Stimulated activated CD4-positive, alpha-beta T cell treated with anti-CD3 and anti-CD28 coated beads, Interleukin-2, amount 100 ng/mL, for 4 hours (primary cell): Measurements from ENCODE around the gene HPSE2.

Experiments used
- DNase-seq: peaks from one replicate; pipeline ENCODE4 v3.0.0-alpha.2; 2020; ENCODE audit warnings: low read depth

HPSE2 gene

DNA sequence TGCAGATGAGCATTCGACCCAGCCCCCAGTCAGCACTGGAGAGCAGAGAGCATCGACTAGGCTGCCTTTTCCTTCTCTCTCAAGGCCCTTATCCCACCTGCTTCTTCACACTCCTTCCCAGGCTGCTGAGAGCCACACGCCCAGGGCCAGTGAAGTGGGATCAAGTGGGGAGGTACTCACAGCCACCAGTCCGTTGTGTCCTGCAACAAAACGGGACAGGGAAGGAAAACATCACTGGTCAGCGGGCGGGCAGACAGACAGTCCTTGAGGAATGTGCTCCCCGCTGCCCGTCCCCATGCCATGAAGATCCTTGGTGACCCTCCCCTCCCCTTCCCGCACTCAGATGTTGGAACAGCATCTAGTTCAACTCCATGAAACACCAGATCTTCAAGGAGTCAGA, 824.9 kb downstream of the HPSE2 start:
- no peak for DNase-seq

DNA sequence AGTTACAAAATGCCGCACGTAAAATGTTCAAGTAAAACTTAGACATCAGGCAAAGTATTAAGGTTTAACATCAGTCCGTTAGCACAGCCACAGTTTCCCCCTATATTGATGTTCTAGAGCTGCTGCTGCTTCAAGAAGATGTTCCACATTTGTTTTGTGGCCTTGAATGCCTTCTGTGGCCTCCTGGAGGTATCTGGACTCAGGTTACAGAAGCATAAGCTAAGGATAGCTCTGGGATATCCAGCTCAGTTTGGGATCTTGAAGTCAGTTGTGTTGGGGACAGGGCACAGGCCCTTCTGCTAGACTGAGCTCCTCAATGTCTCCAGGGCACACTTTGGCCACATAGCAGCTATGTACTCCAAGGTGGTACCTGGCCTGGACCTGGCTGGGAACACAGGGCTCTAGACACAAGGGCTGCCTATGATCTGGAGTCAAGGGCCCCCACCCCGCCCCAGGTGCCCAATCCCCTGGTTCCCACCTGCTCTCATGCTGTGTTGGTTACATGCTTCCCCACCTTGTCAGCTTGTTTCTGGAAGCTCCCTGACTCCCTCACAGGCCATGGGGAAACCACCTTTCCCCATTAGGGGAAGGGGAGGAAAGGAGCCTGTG, 825.4 kb downstream of the HPSE2 start:
- no peak for DNase-seq

DNA sequence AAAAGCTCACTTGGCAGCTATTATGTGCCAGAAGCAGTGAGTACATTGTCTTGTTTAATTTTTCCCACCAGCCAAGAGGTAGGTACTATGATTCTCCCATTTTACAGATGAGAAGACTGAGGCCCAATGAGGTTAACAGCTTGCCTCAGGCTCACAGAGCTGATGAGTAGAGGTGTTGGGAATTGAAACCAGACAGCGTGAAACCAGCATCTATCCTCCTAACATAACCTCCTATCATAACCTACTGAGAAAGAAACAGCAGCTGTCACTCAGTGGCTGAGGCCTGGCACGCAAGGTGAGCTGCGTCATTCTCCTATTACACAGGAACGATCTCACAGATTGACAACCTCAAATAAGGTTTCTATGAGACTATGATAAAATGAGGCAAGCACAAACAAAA, 826.9 kb downstream of the HPSE2 start:
- DNase-seq: no peak

DNA sequence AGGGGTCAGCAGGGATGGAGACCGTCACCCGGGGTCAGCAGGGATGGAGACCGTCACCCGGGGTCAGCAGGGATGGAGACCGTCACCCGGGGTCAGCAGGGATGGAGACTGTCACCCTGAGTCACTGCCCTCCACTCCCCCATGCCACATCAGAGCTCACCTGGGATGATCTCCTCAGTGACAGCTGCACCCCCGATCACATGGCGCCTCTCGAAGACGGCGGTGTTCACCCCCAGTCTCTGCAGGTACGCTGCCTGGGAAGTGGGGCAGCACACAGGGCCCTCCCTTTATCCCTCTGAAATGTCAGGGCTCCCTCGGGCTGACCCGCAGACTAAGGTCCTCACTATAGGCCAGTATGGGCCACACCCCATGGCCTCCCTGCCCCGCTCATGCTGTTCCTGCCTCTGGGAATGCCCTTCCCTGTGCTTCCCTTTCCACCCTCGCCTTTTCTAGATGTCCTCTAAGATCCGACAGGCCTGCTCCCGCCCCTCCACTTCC, 827.9 kb downstream of the HPSE2 start:
- DNase-seq: no peak
